Neural cell (in vitro differentiated cells): ENCODE data around the gene CUL3. TPM values are rescaled to one million over a fixed set of nuclear protein-coding genes. Genes with fewer than 3 reads are reported as not detected.

Experiments
- H2AFZ ChIP-seq: fragments of 200-600, 300-800 bp; sonication (generic), shearing (Covaris generic); 2 replicates; pipeline ENCODE4 v1.6.0; 2014; ENCODE audit warnings: low read depth, mild to moderate bottlenecking, antibody characterized with exemption, low read length, moderate library complexity
- H3F3A ChIP-seq: fragments of 200-600 bp; shearing (Covaris generic); 2 replicates; pipeline ENCODE4 v1.6.1; 2016; ENCODE audit warnings: mild to moderate bottlenecking, moderate library complexity, mixed read lengths, antibody characterized with exemption, low read length; ENCODE audit not compliant: insufficient read depth, poor library complexity, severe bottlenecking
- H3K27ac ChIP-seq: fragments of 200-600, 300-800 bp; sonication (generic), shearing (Covaris generic); 2 replicates; pipeline ENCODE4 v1.5.1; 2014; ENCODE audit warnings: mild to moderate bottlenecking, low read length, moderate library complexity
- H3K27me3 ChIP-seq: fragments of 300-800, 200-600 bp; sonication (generic), shearing (Covaris generic); 2 replicates; pipeline ENCODE4 v1.6.0; 2014; ENCODE audit warnings: mild to moderate bottlenecking, low read depth, low read length, moderate library complexity; ENCODE audit not compliant: insufficient read depth
- H3K36me3 ChIP-seq: fragments of 300-800, 200-600 bp; sonication (generic), shearing (Covaris generic); 2 replicates; pipeline ENCODE4 v1.5.1; 2014; ENCODE audit warnings: mild to moderate bottlenecking, antibody characterized with exemption, low read length, moderate library complexity; ENCODE audit not compliant: insufficient read depth
- H3K4me2 ChIP-seq: fragments of 300-800, 200-600 bp; sonication (generic), shearing (Covaris generic); 2 replicates; pipeline ENCODE4 v1.6.0; 2014; ENCODE audit warnings: mild to moderate bottlenecking, low read length
- H3K4me3 ChIP-seq: fragments of 300-800, 200-600 bp; sonication (generic), shearing (Covaris generic); 2 replicates; pipeline ENCODE4 v1.5.1; 2014; ENCODE audit warnings: mild to moderate bottlenecking, low read length, moderate library complexity
- H3K79me2 ChIP-seq: fragments of 200-600 bp; shearing (Covaris generic); replicated peaks from 2 replicates; pipeline ENCODE4 v1.6.0; 2014; ENCODE audit warnings: mild to moderate bottlenecking, low read length, moderate library complexity; ENCODE audit not compliant: insufficient read depth
- H3K9ac ChIP-seq: fragments of 300-800, 200-600 bp; sonication (generic), shearing (Covaris generic); 2 replicates; pipeline ENCODE4 v1.6.1; 2016; ENCODE audit warnings: mild to moderate bottlenecking, low read length, mixed read lengths
- H3K9me2 ChIP-seq: fragments of 200-600 bp; shearing (Covaris generic); 2 replicates; pipeline ENCODE4 v1.6.1; 2016; ENCODE audit warnings: mild to moderate bottlenecking, low read length, mixed read lengths; ENCODE audit not compliant: insufficient read depth
- H3K9me3 ChIP-seq: fragments of 200-600, 300-800 bp; sonication (generic), shearing (Covaris generic); 2 replicates; pipeline ENCODE4 v1.6.1; 2016; ENCODE audit warnings: mild to moderate bottlenecking, mixed run types, low read length, moderate library complexity, mixed read lengths
- H4K20me1 ChIP-seq: fragments of 200-600 bp; shearing (Covaris generic); 2 replicates; pipeline ENCODE4 v1.6.1; 2016; ENCODE audit warnings: mild to moderate bottlenecking, mixed run types; ENCODE audit not compliant: insufficient read depth
- EP300 ChIP-seq: fragments of 450-650 bp; conservative IDR thresholded peaks from 2 replicates; pipeline ENCODE4 v1.6.1; 2014; ENCODE audit warnings: antibody characterized with exemption, mild to moderate bottlenecking, moderate library complexity; ENCODE audit not compliant: poor library complexity, severe bottlenecking
- EZH2 ChIP-seq: fragments of 200-600, 300-800 bp; shearing (Covaris generic), sonication (generic); IDR thresholded peaks from 2 replicates; pipeline ENCODE4 v1.6.1; 2014; ENCODE audit warnings: antibody characterized with exemption, low read length, borderline replicate concordance, mild to moderate bottlenecking; ENCODE audit not compliant: insufficient read depth, poor library complexity, severe bottlenecking
- MXI1 ChIP-seq: fragments of 450-650 bp; conservative IDR thresholded peaks from 2 replicates; pipeline ENCODE4 v1.6.1; 2014; ENCODE audit warnings: antibody characterized with exemption, mild to moderate bottlenecking; ENCODE audit not compliant: poor library complexity, severe bottlenecking
- POLR2AphosphoS5 ChIP-seq: IDR thresholded peaks from 2 replicates; pipeline ENCODE4 v1.6.1; 2012
- RAD21 ChIP-seq: fragments of 450-650 bp; conservative IDR thresholded peaks from 2 replicates; pipeline ENCODE4 v1.6.1; 2014; ENCODE audit warnings: antibody characterized with exemption, mild to moderate bottlenecking, moderate library complexity
- SMC3 ChIP-seq: fragments of 450-650 bp; conservative IDR thresholded peaks from 2 replicates; pipeline ENCODE4 v1.6.1; 2014; ENCODE audit warnings: antibody characterized with exemption, mild to moderate bottlenecking, moderate library complexity; ENCODE audit not compliant: poor library complexity
- TAF1 ChIP-seq: IDR thresholded peaks from 2 replicates; pipeline ENCODE4 v1.6.1; 2012; ENCODE audit warnings: low read depth
- polyA plus RNA-seq: library from polyadenylated mRNA; depleted of rRNA; stranded (reverse); fragments of >200 nt; gene quantifications from 2 replicates; pipeline ENCODE4 v1.2.3, GENCODE V29; 2014
- TF ChIP-seq, protein P1 (sequence below): IDR thresholded peaks from 2 replicates; pipeline ENCODE4 v1.6.1; 2012; ENCODE audit warnings: borderline replicate concordance
- TF ChIP-seq, protein P2 (sequence below): fragments of 450-650 bp; IDR thresholded peaks from 2 replicates; pipeline ENCODE4 v1.5.1; 2014; ENCODE audit warnings: antibody characterized with exemption, mild to moderate bottlenecking, moderate library complexity; ENCODE audit not compliant: poor library complexity, severe bottlenecking

The CUL3 gene
- polyA plus RNA-seq, 1 donor from 2014 or later: 53.9 TPM

DNA sequence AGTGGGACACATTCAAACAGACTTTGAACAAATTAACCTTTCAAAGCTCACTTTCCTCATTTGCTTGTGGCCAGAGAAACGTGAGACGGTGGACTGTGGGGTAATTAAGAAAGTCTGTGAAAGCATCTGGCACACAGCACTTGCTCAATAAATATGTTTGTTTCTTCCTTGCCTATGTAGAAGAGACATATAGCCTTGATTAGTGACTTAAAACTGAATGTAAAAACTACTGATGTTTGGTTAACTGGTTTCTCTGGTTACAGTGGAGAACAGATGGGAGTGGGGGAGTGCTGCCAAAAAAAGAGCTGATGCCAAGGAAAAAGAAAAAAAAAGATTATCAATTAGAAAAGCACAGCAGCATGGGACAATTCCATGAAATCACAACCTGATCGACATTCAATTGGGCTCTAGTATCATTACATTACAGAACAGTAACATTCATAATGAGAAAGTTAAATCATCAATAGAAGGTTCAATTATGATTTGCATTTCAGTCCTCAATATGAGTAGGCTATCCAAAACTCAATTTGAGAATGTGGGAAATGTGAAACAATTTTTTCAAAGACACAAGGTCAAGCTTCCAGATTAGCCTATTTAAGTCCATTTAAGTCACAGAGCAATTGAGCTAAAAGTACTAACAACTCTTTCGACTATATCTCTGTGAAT is 14.7 kb downstream of the CUL3 start:
- Histone ChIP-seq H4K20me1 (no peaks in the 10 kb centered on the region), H3K4me2 (no peak overlapping the region), H3K27ac (no peak overlapping the region), H3F3A (no peaks in the 10 kb centered on the region), H3K27me3 (no peaks in the 10 kb centered on the region), H2AFZ (no peak overlapping the region), H3K9me3 (no peaks in the 10 kb centered on the region), H3K9ac (no peak overlapping the region), H3K4me3 (no peak overlapping the region), H3K36me3 (no peaks in the 10 kb centered on the region), H3K9me2 (no peaks in the 10 kb centered on the region), H3K79me2 (peaks cover 99% of the 10 kb centered on the region)
- TF ChIP-seq EZH2 (no peak), RAD21 (no peak), EP300 (no peak)
- TF ChIP-seq, protein P1, sequence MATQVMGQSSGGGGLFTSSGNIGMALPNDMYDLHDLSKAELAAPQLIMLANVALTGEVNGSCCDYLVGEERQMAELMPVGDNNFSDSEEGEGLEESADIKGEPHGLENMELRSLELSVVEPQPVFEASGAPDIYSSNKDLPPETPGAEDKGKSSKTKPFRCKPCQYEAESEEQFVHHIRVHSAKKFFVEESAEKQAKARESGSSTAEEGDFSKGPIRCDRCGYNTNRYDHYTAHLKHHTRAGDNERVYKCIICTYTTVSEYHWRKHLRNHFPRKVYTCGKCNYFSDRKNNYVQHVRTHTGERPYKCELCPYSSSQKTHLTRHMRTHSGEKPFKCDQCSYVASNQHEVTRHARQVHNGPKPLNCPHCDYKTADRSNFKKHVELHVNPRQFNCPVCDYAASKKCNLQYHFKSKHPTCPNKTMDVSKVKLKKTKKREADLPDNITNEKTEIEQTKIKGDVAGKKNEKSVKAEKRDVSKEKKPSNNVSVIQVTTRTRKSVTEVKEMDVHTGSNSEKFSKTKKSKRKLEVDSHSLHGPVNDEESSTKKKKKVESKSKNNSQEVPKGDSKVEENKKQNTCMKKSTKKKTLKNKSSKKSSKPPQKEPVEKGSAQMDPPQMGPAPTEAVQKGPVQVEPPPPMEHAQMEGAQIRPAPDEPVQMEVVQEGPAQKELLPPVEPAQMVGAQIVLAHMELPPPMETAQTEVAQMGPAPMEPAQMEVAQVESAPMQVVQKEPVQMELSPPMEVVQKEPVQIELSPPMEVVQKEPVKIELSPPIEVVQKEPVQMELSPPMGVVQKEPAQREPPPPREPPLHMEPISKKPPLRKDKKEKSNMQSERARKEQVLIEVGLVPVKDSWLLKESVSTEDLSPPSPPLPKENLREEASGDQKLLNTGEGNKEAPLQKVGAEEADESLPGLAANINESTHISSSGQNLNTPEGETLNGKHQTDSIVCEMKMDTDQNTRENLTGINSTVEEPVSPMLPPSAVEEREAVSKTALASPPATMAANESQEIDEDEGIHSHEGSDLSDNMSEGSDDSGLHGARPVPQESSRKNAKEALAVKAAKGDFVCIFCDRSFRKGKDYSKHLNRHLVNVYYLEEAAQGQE: no peak
- TF ChIP-seq, protein P2, sequence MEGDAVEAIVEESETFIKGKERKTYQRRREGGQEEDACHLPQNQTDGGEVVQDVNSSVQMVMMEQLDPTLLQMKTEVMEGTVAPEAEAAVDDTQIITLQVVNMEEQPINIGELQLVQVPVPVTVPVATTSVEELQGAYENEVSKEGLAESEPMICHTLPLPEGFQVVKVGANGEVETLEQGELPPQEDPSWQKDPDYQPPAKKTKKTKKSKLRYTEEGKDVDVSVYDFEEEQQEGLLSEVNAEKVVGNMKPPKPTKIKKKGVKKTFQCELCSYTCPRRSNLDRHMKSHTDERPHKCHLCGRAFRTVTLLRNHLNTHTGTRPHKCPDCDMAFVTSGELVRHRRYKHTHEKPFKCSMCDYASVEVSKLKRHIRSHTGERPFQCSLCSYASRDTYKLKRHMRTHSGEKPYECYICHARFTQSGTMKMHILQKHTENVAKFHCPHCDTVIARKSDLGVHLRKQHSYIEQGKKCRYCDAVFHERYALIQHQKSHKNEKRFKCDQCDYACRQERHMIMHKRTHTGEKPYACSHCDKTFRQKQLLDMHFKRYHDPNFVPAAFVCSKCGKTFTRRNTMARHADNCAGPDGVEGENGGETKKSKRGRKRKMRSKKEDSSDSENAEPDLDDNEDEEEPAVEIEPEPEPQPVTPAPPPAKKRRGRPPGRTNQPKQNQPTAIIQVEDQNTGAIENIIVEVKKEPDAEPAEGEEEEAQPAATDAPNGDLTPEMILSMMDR: no peak

DNA sequence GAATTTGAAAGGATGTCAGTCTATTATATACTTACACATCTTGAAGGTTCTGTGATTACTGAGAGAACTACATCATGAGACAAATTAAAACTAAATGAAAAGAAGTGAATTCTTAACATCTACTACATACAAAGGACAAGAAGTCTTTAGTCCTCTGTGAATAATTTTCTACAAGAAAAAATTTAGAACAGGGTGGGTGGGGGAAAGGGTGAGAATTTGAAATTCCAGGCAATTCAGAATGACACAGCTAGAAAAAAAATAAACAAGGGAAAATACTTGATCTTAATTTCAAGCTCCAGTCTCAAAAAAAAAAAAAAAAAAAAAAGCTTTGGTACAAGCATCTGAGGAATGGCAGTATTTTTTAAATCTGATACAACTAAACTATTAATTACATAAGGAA is 15.5 kb downstream of the CUL3 start:
- H4K20me1 ChIP-seq: no peaks in the 10 kb centered on the region
- H3K9me2 ChIP-seq: no peaks in the 10 kb centered on the region
- no peaks in the 10 kb centered on the region for H3F3A ChIP-seq
- peaks cover 99% of the 10 kb centered on the region for H3K79me2 ChIP-seq
- H3K4me2 ChIP-seq: no peak overlapping the region
- no peaks in the 10 kb centered on the region for H3K36me3 ChIP-seq
- no peaks in the 10 kb centered on the region for H3K27me3 ChIP-seq
- no peak overlapping the region for H3K4me3 ChIP-seq
- H3K9me3 ChIP-seq: no peaks in the 10 kb centered on the region
- TF ChIP-seq POLR2AphosphoS5 (no peak), RAD21 (no peak), MXI1 (no peak), EZH2 (no peak), TAF1 (no peak), SMC3 (no peak), EP300 (no peak)
- TF ChIP-seq, protein P1: no peak
- TF ChIP-seq, protein P2: no peak
- no peak overlapping the region for H3K9ac ChIP-seq
- H2AFZ ChIP-seq: no peak overlapping the region
- H3K27ac ChIP-seq: no peak overlapping the region
